GM18526 (cell line): ENCODE results near the gene LDLRAD4.

ENCODE experiments used
- POLR2A ChIP-seq: IDR thresholded peaks from 3 replicates; pipeline ENCODE4 v1.6.1; 2011; ENCODE audit not compliant: insufficient read length; ENCODE audit errors: extremely low read depth

The LDLRAD4 gene

DNA sequence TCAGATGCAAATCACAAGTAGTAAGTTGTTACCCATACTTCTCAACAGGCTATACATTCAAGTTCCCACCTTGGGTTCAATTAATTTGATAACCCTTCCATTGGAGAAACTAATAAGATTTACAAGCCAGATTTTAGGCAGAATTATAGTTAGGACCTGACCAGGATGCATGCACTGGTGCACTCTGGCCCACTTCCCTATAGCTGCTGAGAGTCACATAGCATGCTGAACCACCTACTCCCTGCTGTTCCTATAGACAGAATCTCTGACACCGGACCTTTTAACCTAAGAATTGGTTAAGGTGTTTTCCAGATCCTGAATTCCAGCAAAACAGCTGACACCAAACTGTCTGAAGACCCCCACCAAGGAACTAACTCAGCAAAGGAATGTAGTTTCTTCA lies 481.6 kb downstream of the LDLRAD4 start:
- TF ChIP-seq POLR2A, result no peak
